Measurements from ENCODE around the gene IER3. TPM values are rescaled to one million over a fixed set of nuclear protein-coding genes. Genes with fewer than 3 reads are reported as not detected.
A peak's percentile ranks its signal among the peaks of the same experiment; 100 is the strongest.
"Not testable (repeated sequence)": the region's sequence is repeated elsewhere in the genome, so short reads cannot be mapped to it uniquely, and the experiment has no call there.

IER3 gene
- total and polyA plus RNA-seq, 5 experiments from 2014 or later, result 0.58 to 17.0 (median 1.8) TPM

- peaks cover 0 to 61% (median 15%) of the 10 kb centered on the region in 3 donors for H3K36me3 Mint-ChIP-seq
- H3K27me3 Mint-ChIP-seq, result no peaks in the 10 kb centered on the region
- H3K9me3 Mint-ChIP-seq, result no peaks in the 10 kb centered on the region
- ATAC-seq (no peak), DNase-seq (no peak)
- H3K27ac Mint-ChIP-seq, result peak overlapping the region in 9 of 10 donors; percentile 49 to 88 (median 82)
- POLR2A ChIA-PET, result interaction anchor here (0.7 to 6.6 kb wide), 5 partner anchors 15 to 155 kb away, joined by 3 to 51 read pairs (median 3); partner anchors contain the start of gene ABCF1
- peaks cover 29 to 65% (median 57%) of the 10 kb centered on the region in 4 donors for H3K4me1 Mint-ChIP-seq
- no peak overlapping the region for H3K4me3 Mint-ChIP-seq
Observed at GRCh38 chr6:30725713-30726505, 18.4 kb downstream of the IER3 start.

GRCh38 chr6:30724906-30725667 lies 19.3 kb downstream of the IER3 start:
- H3K9me3 Mint-ChIP-seq, result no peaks in the 10 kb centered on the region
- POLR2A ChIA-PET, result interaction anchor here (0.7 to 14.3 kb wide), 4 partner anchors 44 to 183 kb away, joined by 3 to 594 read pairs (median 27); partner anchors contain the start of genes ABCF1 and DHX16
- peaks cover 23 to 56% (median 49%) of the 10 kb centered on the region in 4 donors for H3K4me1 Mint-ChIP-seq
- peak overlapping the region in 1 of 10 donors; percentile 3 for H3K4me3 Mint-ChIP-seq
- H3K36me3 Mint-ChIP-seq, result peaks cover 0 to 57% (median 17%) of the 10 kb centered on the region in 3 donors
- peak overlapping the region in 9 of 10 donors; percentile 22 to 84 (median 76) for H3K27ac Mint-ChIP-seq
- ATAC-seq, result no peak
- no peak for DNase-seq
- H3K27me3 Mint-ChIP-seq, result no peaks in the 10 kb centered on the region

GRCh38 chr6:30723843-30724741 lies 20.3 kb downstream of the IER3 start:
- Mint-ChIP-seq H3K4me3 (peak overlapping the region in 7 of 10 donors; percentile 1 to 57 (median 26)), H3K36me3 (peaks cover 0 to 56% (median 17%) of the 10 kb centered on the region in 3 donors), H3K27ac (peak overlapping the region; percentile 63 to 87 (median 78)), H3K4me1 (peaks cover 24 to 62% (median 55%) of the 10 kb centered on the region in 4 donors)
- not testable (repeated sequence) for DNase-seq, H3K9me3 Mint-ChIP-seq, H3K27me3 Mint-ChIP-seq, ATAC-seq
- POLR2A ChIA-PET, result interaction anchor here (0.6 to 14.3 kb wide), 6 partner anchors 9 to 182 kb away, joined by 3 to 594 read pairs (median 4); partner anchors contain the start of gene DHX16

GRCh38 chr6:30723159-30723842 lies 21.0 kb downstream of the IER3 start:
- POLR2A ChIA-PET, result interaction anchor here (1.0 to 14.3 kb wide), 12 partner anchors 7 to 182 kb away, joined by 3 to 594 read pairs (median 6); partner anchors contain the start of genes C6orf136, DHX16, MRPS18B and NRM
- H3K4me1 Mint-ChIP-seq, result peaks cover 24 to 68% (median 59%) of the 10 kb centered on the region in 4 donors
- peaks cover 0 to 50% (median 17%) of the 10 kb centered on the region in 3 donors for H3K36me3 Mint-ChIP-seq
- DNase-seq, ATAC-seq, H3K27me3 Mint-ChIP-seq, H3K9me3 Mint-ChIP-seq: not testable (repeated sequence)
- peak overlapping the region; percentile 82 to 99 (median 92) for H3K27ac Mint-ChIP-seq
- peak overlapping the region in 8 of 10 donors; percentile 18 to 98 (median 90) for H3K4me3 Mint-ChIP-seq

GRCh38 chr6:30722280-30723112 lies 21.9 kb downstream of the IER3 start:
- Mint-ChIP-seq H3K9me3 (no peaks in the 10 kb centered on the region), H3K36me3 (peaks cover 0 to 43% (median 15%) of the 10 kb centered on the region in 3 donors), H3K4me1 (peaks cover 26 to 66% (median 63%) of the 10 kb centered on the region in 4 donors), H3K27ac (peak overlapping the region; percentile 82 to 99 (median 92)), H3K4me3 (peak overlapping the region; percentile 87 to 99 (median 98)), H3K27me3 (no peaks in the 10 kb centered on the region)
- DNase-seq (peak; percentile 70 to 94 (median 82)), ATAC-seq (no peak)
- POLR2A ChIA-PET, result interaction anchor here (0.6 to 14.3 kb wide), 20 partner anchors 8 to 241 kb away, joined by 3 to 594 read pairs (median 6); partner anchors contain the start of genes C6orf136, DDR1, DHX16 and MRPS18B

GRCh38 chr6:30722025-30722279 lies 22.4 kb downstream of the IER3 start:
- not testable (repeated sequence) for ATAC-seq, H3K27me3 Mint-ChIP-seq, DNase-seq, H3K9me3 Mint-ChIP-seq
- Mint-ChIP-seq H3K4me3 (peak overlapping the region; percentile 87 to 99 (median 98)), H3K4me1 (peaks cover 30 to 72% (median 67%) of the 10 kb centered on the region in 4 donors), H3K36me3 (peaks cover 0 to 42% (median 15%) of the 10 kb centered on the region in 3 donors), H3K27ac (peak overlapping the region; percentile 82 to 99 (median 92))
- POLR2A ChIA-PET, result interaction anchor here (0.5 to 14.3 kb wide), 20 partner anchors 9 to 384 kb away, joined by 3 to 594 read pairs (median 6); partner anchors contain the start of genes C6orf136, DDR1, DHX16 and MRPS18B

GRCh38 chr6:30721198-30722024 lies 22.9 kb downstream of the IER3 start:
- H3K4me3 Mint-ChIP-seq, result peak overlapping the region; percentile 87 to 99 (median 98)
- POLR2A ChIA-PET, result interaction anchor here (0.5 to 14.3 kb wide), 20 partner anchors 9 to 385 kb away, joined by 3 to 594 read pairs (median 6); partner anchors contain the start of genes C6orf136, DDR1, DHX16 and MRPS18B
- H3K9me3 Mint-ChIP-seq, result no peaks in the 10 kb centered on the region
- peaks cover 0 to 39% (median 15%) of the 10 kb centered on the region in 3 donors for H3K36me3 Mint-ChIP-seq
- peaks cover 33 to 74% (median 71%) of the 10 kb centered on the region in 4 donors for H3K4me1 Mint-ChIP-seq
- peak; percentile 25 to 34 for ATAC-seq
- peak; percentile 91 to 99 (median 96) for DNase-seq
- H3K27me3 Mint-ChIP-seq, result no peaks in the 10 kb centered on the region
- peak overlapping the region; percentile 82 to 99 (median 96) for H3K27ac Mint-ChIP-seq

- Mint-ChIP-seq H3K27ac (peak overlapping the region; percentile 82 to 99 (median 96)), H3K36me3 (peaks cover 0 to 36% (median 15%) of the 10 kb centered on the region in 3 donors), H3K9me3 (no peaks in the 10 kb centered on the region), H3K4me3 (peak overlapping the region; percentile 87 to 99 (median 98)), H3K27me3 (no peaks in the 10 kb centered on the region), H3K4me1 (peaks cover 36 to 79% (median 72%) of the 10 kb centered on the region in 4 donors)
- POLR2A ChIA-PET, result interaction anchor here (1.2 to 14.3 kb wide), 9 partner anchors 10 to 229 kb away, joined by 3 to 594 read pairs (median 17); partner anchors contain the start of genes DDR1, DHX16, MRPS18B and NRM
- DNase-seq, result peak in 9 of 10 donors; percentile 23 to 75 (median 48)
- ATAC-seq, result no peak
Observed at GRCh38 chr6:30720738-30721197, 23.6 kb downstream of the IER3 start.

Data from naive thymus-derived CD8-positive, alpha-beta T cell (primary cell).